Liver (tissue), 9 donors: Measurements from ENCODE around the gene LMTK2. TPM values are rescaled to one million over a fixed set of nuclear protein-coding genes. Genes with fewer than 3 reads are reported as not detected.
A peak's percentile ranks its signal among the peaks of the same experiment; 100 is the strongest.

ENCODE experiments used
- DNase-seq: peaks from one replicate; pipeline ENCODE4 v3.0.0-alpha.2; 2017; ENCODE audit warnings: low spot score
- H3K27ac ChIP-seq, 2 donors: one replicate each; pipeline ENCODE4 v1.7.0; 2013; ENCODE audit warnings: inconsistent platforms in 2 of 2, low read length in 2 of 2, control low read depth in 1 of 2, low read depth in 1 of 2, mild to moderate bottlenecking in 1 of 2
- H3K27me3 ChIP-seq, 4 donors: one replicate each; pipeline versions ENCODE4 v1.6.1 to v1.7.0; 2013; ENCODE audit warnings: low read length in 3 of 4, inconsistent platforms in 1 of 4, mild to moderate bottlenecking in 1 of 4, moderate library complexity in 1 of 4; ENCODE audit not compliant: control insufficient read depth in 4 of 4, insufficient read depth in 4 of 4
- H3K36me3 ChIP-seq, 4 donors: one replicate each; pipeline versions ENCODE4 v1.6.1 to v1.7.0; 2013; ENCODE audit warnings: low read length in 3 of 4, mild to moderate bottlenecking in 3 of 4, low read depth in 1 of 4, moderate library complexity in 1 of 4; ENCODE audit not compliant: control insufficient read depth in 4 of 4, insufficient read depth in 3 of 4
- H3K4me1 ChIP-seq, 4 donors: one replicate each; pipeline versions ENCODE4 v1.6.1 to v1.7.0; 2013; ENCODE audit warnings: low read length in 3 of 4, mild to moderate bottlenecking in 3 of 4, moderate library complexity in 1 of 4; ENCODE audit not compliant: control insufficient read depth in 4 of 4, insufficient read depth in 4 of 4
- H3K4me3 ChIP-seq, 3 donors: one replicate each; pipeline versions ENCODE4 v1.6.1 to v1.7.0; 2013; ENCODE audit warnings: low read length in 3 of 3, control low read depth in 1 of 3, low read depth in 1 of 3, mild to moderate bottlenecking in 1 of 3
- H3K9ac ChIP-seq, 2 donors: one replicate each; pipeline ENCODE4 v1.7.0; 2013; ENCODE audit warnings: low read length in 2 of 2, mild to moderate bottlenecking in 2 of 2, moderate library complexity in 2 of 2, control low read depth in 1 of 2, low read depth in 1 of 2
- H3K9me3 ChIP-seq, 4 donors: one replicate each; pipeline versions ENCODE4 v1.6.1 to v1.7.0; 2013; ENCODE audit warnings: low read length in 3 of 4; ENCODE audit not compliant: control insufficient read depth in 4 of 4
- EGR1 ChIP-seq, 2 donors: IDR thresholded peaks; 2 replicates each; pipeline ENCODE4 v1.6.1; 2016 to 2018; ENCODE audit warnings: antibody characterized with exemption in 2 of 2, low read depth in 2 of 2
- FOXA1 ChIP-seq: IDR thresholded peaks from 2 replicates; pipeline ENCODE4 v1.6.1; 2016; ENCODE audit warnings: antibody characterized with exemption
- FOXA2 ChIP-seq: IDR thresholded peaks from 2 replicates; pipeline ENCODE4 v1.6.1; 2016; ENCODE audit warnings: antibody characterized with exemption
- GABPA ChIP-seq, 2 donors: IDR thresholded peaks in 1 of 2; conservative IDR thresholded peaks in 1 of 2; 2 replicates each; pipeline ENCODE4 v1.6.1; 2016; ENCODE audit warnings: antibody characterized with exemption in 2 of 2, mild to moderate bottlenecking in 1 of 2, moderate library complexity in 1 of 2
- HNF4A ChIP-seq, 2 donors: conservative IDR thresholded peaks; 2 replicates each; pipeline ENCODE4 v1.6.1; 2016; ENCODE audit warnings: antibody characterized with exemption in 2 of 2, mild to moderate bottlenecking in 2 of 2
- HNF4G ChIP-seq: IDR thresholded peaks from 2 replicates; pipeline ENCODE4 v1.6.1; 2016; ENCODE audit warnings: antibody characterized with exemption
- JUND ChIP-seq, 2 donors: IDR thresholded peaks; 2 replicates each; pipeline ENCODE4 v1.6.1; 2016; ENCODE audit warnings: antibody characterized with exemption in 2 of 2
- NR2F2 ChIP-seq: IDR thresholded peaks from 2 replicates; pipeline ENCODE4 v1.6.1; 2016; ENCODE audit warnings: antibody characterized with exemption
- RAD21 ChIP-seq, 2 donors: IDR thresholded peaks; 2 replicates each; pipeline ENCODE4 v1.6.1; 2016; ENCODE audit warnings: antibody characterized with exemption in 2 of 2, mild to moderate bottlenecking in 2 of 2
- SP1 ChIP-seq: IDR thresholded peaks from 2 replicates; pipeline ENCODE4 v1.6.1; 2018; ENCODE audit warnings: antibody characterized with exemption, mild to moderate bottlenecking
- TAF1 ChIP-seq: conservative IDR thresholded peaks from 2 replicates; pipeline ENCODE4 v1.6.1; 2016; ENCODE audit warnings: antibody characterized with exemption, mild to moderate bottlenecking
- YY1 ChIP-seq: IDR thresholded peaks from 2 replicates; pipeline ENCODE4 v1.6.1; 2016; ENCODE audit warnings: antibody characterized with exemption, mild to moderate bottlenecking
- WGBS: extraction: QIAGEN DNeasy Blood & Tissue Kit; methylation state at CpG from one replicate; pipeline ENCODE4 v1.1.7; 2013; 5-methylcytosine and 5-hydroxymethylcytosine counted together
- polyA plus RNA-seq, 2 donors: library from polyadenylated mRNA; stranded (reverse) in 1 of 2; unstranded in 1 of 2; fragments of 200-250 nt in 1 of 2; fragments of >200 nt in 1 of 2; fragmentation: Nextera tagmentation in 1 of 2; extraction: Ambion mirVana in 1 of 2; gene quantifications; one replicate each; pipeline versions ENCODE4 v1.2.1 to v1.2.3, GENCODE V29; 2013 to 2015
- total RNA-seq, 2 donors: library from RNA; depleted of rRNA; stranded (reverse); fragments of >200 nt; gene quantifications; one replicate each; pipeline ENCODE4 v1.2.3, GENCODE V29; 2014
- TF ChIP-seq, protein P1 (sequence below): fragments of 150-350 bp; IDR thresholded peaks from 2 replicates; pipeline ENCODE4 v1.5.1; 2017; ENCODE audit warnings: improper control_type of control experiment, low read depth, low read length; ENCODE audit not compliant: missing input control
- TF ChIP-seq, protein P2 (sequence below): IDR thresholded peaks from 2 replicates; pipeline ENCODE4 v1.6.1; 2016; ENCODE audit warnings: antibody characterized with exemption
- TF ChIP-seq, protein P3 (sequence below): IDR thresholded peaks from 2 replicates; pipeline ENCODE4 v1.6.1; 2016; ENCODE audit warnings: antibody characterized with exemption, mild to moderate bottlenecking
- TF ChIP-seq, protein P4 (sequence below): IDR thresholded peaks from 2 replicates; pipeline ENCODE4 v1.6.1; 2016; ENCODE audit warnings: antibody characterized with exemption
- TF ChIP-seq, protein P5 (sequence below): IDR thresholded peaks from 2 replicates; pipeline ENCODE4 v1.6.1; 2016; ENCODE audit warnings: antibody characterized with exemption
- donor health status: healthy.
- donor health status: healthy.
- donor health status: healthy.
- donor health status: healthy.
- donor health status: healthy.

The LMTK2 gene
- total and polyA plus RNA-seq, 4 donors, result 3.1 to 14.3 (median 9.0) TPM

DNA sequence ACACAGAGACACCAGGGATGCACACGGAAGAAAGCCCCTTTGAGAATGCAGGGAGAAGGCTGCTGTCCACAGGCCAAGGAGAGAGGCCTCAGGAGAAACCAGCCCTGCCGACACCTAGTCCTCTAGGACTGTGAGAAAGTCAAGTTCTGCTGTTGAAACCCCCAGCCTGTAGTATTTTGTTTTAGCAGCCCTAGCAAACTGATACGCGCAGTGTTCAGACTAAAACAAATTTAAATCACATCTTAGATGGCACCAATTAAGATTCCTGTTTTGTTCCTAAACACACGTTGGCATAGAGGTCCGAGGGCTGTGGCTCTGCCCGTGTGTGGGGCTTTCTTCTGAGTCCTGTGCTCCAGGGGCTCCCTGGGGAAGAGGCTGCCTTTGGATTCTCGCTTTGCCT is 21.7 kb downstream of the LMTK2 start (continued):
- TF ChIP-seq, protein P1, sequence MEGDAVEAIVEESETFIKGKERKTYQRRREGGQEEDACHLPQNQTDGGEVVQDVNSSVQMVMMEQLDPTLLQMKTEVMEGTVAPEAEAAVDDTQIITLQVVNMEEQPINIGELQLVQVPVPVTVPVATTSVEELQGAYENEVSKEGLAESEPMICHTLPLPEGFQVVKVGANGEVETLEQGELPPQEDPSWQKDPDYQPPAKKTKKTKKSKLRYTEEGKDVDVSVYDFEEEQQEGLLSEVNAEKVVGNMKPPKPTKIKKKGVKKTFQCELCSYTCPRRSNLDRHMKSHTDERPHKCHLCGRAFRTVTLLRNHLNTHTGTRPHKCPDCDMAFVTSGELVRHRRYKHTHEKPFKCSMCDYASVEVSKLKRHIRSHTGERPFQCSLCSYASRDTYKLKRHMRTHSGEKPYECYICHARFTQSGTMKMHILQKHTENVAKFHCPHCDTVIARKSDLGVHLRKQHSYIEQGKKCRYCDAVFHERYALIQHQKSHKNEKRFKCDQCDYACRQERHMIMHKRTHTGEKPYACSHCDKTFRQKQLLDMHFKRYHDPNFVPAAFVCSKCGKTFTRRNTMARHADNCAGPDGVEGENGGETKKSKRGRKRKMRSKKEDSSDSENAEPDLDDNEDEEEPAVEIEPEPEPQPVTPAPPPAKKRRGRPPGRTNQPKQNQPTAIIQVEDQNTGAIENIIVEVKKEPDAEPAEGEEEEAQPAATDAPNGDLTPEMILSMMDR, result no peak
- TF ChIP-seq RAD21 (IDR thresholded peaks at IDR 0.05) (no peak), HNF4A (conservative IDR thresholded peaks at IDR 0.05) (no peak), FOXA2 (no peak)
- TF ChIP-seq, protein P2, sequence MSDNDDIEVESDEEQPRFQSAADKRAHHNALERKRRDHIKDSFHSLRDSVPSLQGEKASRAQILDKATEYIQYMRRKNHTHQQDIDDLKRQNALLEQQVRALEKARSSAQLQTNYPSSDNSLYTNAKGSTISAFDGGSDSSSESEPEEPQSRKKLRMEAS, result no peak

DNA sequence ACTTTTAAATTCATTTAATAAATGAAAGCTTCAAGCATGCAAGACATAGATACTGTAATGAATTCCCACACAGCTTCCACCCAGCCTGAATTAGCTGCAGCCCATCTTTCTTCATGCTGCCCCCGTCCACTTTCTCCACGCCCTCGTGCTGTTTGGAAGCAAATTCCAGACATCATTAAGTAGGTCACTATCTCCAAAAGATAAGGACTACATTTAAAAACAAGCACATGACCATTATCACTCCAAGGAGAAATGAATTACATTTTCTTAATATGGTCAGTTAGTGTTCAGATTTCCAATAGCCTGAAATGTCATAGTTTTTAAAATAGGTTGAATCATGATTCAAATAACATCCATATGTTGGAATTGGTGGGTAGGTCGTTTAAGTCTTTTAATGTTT is 24.3 kb downstream of the LMTK2 start:
- 53% methylated on average over 4 of the region's 4 CpGs for WGBS
- peaks cover 7 to 36% (median 31%) of the 10 kb centered on the region in 4 donors for H3K4me1 ChIP-seq
- H3K36me3 ChIP-seq, result no peaks in the 10 kb centered on the region
- H3K27me3 ChIP-seq, result no peaks in the 10 kb centered on the region
- no peak overlapping the region for H3K4me3 ChIP-seq
- no peak for TF ChIP-seq YY1
- TF ChIP-seq, protein P3, sequence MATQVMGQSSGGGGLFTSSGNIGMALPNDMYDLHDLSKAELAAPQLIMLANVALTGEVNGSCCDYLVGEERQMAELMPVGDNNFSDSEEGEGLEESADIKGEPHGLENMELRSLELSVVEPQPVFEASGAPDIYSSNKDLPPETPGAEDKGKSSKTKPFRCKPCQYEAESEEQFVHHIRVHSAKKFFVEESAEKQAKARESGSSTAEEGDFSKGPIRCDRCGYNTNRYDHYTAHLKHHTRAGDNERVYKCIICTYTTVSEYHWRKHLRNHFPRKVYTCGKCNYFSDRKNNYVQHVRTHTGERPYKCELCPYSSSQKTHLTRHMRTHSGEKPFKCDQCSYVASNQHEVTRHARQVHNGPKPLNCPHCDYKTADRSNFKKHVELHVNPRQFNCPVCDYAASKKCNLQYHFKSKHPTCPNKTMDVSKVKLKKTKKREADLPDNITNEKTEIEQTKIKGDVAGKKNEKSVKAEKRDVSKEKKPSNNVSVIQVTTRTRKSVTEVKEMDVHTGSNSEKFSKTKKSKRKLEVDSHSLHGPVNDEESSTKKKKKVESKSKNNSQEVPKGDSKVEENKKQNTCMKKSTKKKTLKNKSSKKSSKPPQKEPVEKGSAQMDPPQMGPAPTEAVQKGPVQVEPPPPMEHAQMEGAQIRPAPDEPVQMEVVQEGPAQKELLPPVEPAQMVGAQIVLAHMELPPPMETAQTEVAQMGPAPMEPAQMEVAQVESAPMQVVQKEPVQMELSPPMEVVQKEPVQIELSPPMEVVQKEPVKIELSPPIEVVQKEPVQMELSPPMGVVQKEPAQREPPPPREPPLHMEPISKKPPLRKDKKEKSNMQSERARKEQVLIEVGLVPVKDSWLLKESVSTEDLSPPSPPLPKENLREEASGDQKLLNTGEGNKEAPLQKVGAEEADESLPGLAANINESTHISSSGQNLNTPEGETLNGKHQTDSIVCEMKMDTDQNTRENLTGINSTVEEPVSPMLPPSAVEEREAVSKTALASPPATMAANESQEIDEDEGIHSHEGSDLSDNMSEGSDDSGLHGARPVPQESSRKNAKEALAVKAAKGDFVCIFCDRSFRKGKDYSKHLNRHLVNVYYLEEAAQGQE, result no peak
- no peak for TF ChIP-seq GABPA (IDR thresholded peaks at IDR 0.05 in 1 of 2, conservative IDR thresholded peaks at IDR 0.05 in 1 of 2)
- TF ChIP-seq, protein P4, sequence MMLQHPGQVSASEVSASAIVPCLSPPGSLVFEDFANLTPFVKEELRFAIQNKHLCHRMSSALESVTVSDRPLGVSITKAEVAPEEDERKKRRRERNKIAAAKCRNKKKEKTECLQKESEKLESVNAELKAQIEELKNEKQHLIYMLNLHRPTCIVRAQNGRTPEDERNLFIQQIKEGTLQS, result no peak
- no peak for TF ChIP-seq NR2F2
- no peak for TF ChIP-seq SP1
- TF ChIP-seq, protein P5, sequence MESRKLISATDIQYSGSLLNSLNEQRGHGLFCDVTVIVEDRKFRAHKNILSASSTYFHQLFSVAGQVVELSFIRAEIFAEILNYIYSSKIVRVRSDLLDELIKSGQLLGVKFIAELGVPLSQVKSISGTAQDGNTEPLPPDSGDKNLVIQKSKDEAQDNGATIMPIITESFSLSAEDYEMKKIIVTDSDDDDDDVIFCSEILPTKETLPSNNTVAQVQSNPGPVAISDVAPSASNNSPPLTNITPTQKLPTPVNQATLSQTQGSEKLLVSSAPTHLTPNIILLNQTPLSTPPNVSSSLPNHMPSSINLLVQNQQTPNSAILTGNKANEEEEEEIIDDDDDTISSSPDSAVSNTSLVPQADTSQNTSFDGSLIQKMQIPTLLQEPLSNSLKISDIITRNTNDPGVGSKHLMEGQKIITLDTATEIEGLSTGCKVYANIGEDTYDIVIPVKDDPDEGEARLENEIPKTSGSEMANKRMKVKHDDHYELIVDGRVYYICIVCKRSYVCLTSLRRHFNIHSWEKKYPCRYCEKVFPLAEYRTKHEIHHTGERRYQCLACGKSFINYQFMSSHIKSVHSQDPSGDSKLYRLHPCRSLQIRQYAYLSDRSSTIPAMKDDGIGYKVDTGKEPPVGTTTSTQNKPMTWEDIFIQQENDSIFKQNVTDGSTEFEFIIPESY, result no peak
- TF ChIP-seq JUND (IDR thresholded peaks at IDR 0.05), result no peak
- TF ChIP-seq, protein P2, result no peak
- TF ChIP-seq, protein P1, result no peak
- TF ChIP-seq FOXA1, result no peak
- TF ChIP-seq EGR1 (IDR thresholded peaks at IDR 0.05; ENCODE audit: low read depth in 2 of 2), result no peak
- TF ChIP-seq TAF1, result no peak
- no peak for TF ChIP-seq RAD21 (IDR thresholded peaks at IDR 0.05)
- TF ChIP-seq FOXA2, result no peak
- TF ChIP-seq HNF4A (conservative IDR thresholded peaks at IDR 0.05), result no peak
- no peak for TF ChIP-seq HNF4G
- no peaks in the 10 kb centered on the region for H3K9me3 ChIP-seq
- no peak for DNase-seq
- H3K27ac ChIP-seq, result peak overlapping the region; percentile 79 to 95
- H3K9ac ChIP-seq, result peak overlapping the region in 1 of 2 donors; percentile 67
